Measurements from ENCODE around the gene HYCC2. TPM values are rescaled to one million over a fixed set of nuclear protein-coding genes. Genes with fewer than 3 reads are reported as not detected.
A peak's percentile ranks its signal among the peaks of the same experiment; 100 is the strongest.
"Not testable (repeated sequence)": the region's sequence is repeated elsewhere in the genome, so short reads cannot be mapped to it uniquely, and the experiment has no call there.

Gene HYCC2
- polyA plus RNA-seq (ENCODE audit: insufficient read length) = 21.1 TPM
- long read RNA-seq, donor 1 = 0 reads
- long read RNA-seq, donor 2 = 0 reads
- long read RNA-seq, donor 3, partial matches to known transcripts = 21 of 21 reads
- long read RNA-seq, donor 3, other reads (novel, unspliced or antisense) = 0 of 21 reads
- long read RNA-seq, donor 4 = 0 reads
- long read RNA-seq, donor 5, partial matches to known transcripts = 1,706 of 1,711 reads
- long read RNA-seq, donor 5, other reads (novel, unspliced or antisense) = 5 of 1,711 reads
- long read RNA-seq, donor 6, full-length matches to known transcripts = 4 of 4 reads
- long read RNA-seq, donor 6, partial matches to known transcripts = 0 of 4 reads
- long read RNA-seq, donor 6, other reads (novel, unspliced or antisense) = 0 of 4 reads
- long read RNA-seq, donor 7, full-length matches to known transcripts = 1 of 533 reads
- long read RNA-seq, donor 7, partial matches to known transcripts = 248 of 533 reads
- long read RNA-seq, donor 7, other reads (novel, unspliced or antisense) = 284 of 533 reads
- long read RNA-seq, donor 8 = 0 reads

- DNase-seq = peak; percentile 95
These were observed at the start of gene HYCC2, which contains the start of gene NDUFB3 for GRCh38 chr2:201071479-201072200. Gene HYCC2 (minus strand): TSS chr2:201071671. CDS start chr2:201024009, 47,662 bp downstream. Gene NDUFB3 (plus strand): TSS chr2:201072001. CDS start chr2:201078883, 6,882 bp downstream.

- DNase-seq = no peak
These were observed 47.7 kb upstream of the HYCC2 start for GRCh38 chr2:201118961-201119854.

GRCh38 chr2:201118121-201118960, 46.9 kb upstream of the HYCC2 start:
- DNase-seq = peak; percentile 84

GRCh38 chr2:201117735-201118094, 46.2 kb upstream of the HYCC2 start:
- DNase-seq = not testable (repeated sequence)

- DNase-seq = peak; percentile 62
These were observed 45.7 kb upstream of the HYCC2 start for GRCh38 chr2:201116959-201117734.

GRCh38 chr2:201116115-201116958, 44.9 kb upstream of the HYCC2 start, which contains the start of gene CFLAR:
Gene CFLAR (plus strand): TSS chr2:201116164. CDS start chr2:201129866, 13,702 bp downstream.
- peak; percentile 72 for DNase-seq

GRCh38 chr2:201114846-201115245, 43.4 kb upstream of the HYCC2 start:
- DNase-seq = no peak

- DNase-seq = no peak
These were observed 42.9 kb upstream of the HYCC2 start for GRCh38 chr2:201114350-201114749.

- no peak for DNase-seq
These were observed 39.6 kb upstream of the HYCC2 start for GRCh38 chr2:201111096-201111495.

GRCh38 chr2:201110615-201111014, 39.1 kb upstream of the HYCC2 start:
- DNase-seq = no peak

GRCh38 chr2:201109186-201109585, 37.7 kb upstream of the HYCC2 start:
- DNase-seq = no peak

GRCh38 chr2:201108341-201108740, 36.9 kb upstream of the HYCC2 start:
- DNase-seq = no peak

- no peak for DNase-seq
These were observed 36.2 kb upstream of the HYCC2 start for GRCh38 chr2:201107624-201108023.

- no peak for DNase-seq
These were observed 34.3 kb upstream of the HYCC2 start for GRCh38 chr2:201105759-201106158.

- no peak for DNase-seq
These were observed 29.0 kb upstream of the HYCC2 start for GRCh38 chr2:201100497-201100896.

GRCh38 chr2:201093573-201093972, 22.1 kb upstream of the HYCC2 start:
- DNase-seq = no peak

GRCh38 chr2:201090574-201090973, 19.1 kb upstream of the HYCC2 start:
- no peak for DNase-seq

- no peak for DNase-seq
These were observed 13.4 kb upstream of the HYCC2 start for GRCh38 chr2:201084863-201085262.

GRCh38 chr2:201074996-201075395, 3.5 kb upstream of the HYCC2 start:
- no peak for DNase-seq
